Neuron (in vitro differentiated cells): Measurements from ENCODE around the gene MYO16.

Source experiments
- H2AFZ ChIP-seq: one replicate; pipeline ENCODE4 v1.6.1; 2013; ENCODE audit warnings: low read depth, mild to moderate bottlenecking, inconsistent platforms, low read length, moderate library complexity
- H3K27me3 ChIP-seq: one replicate; pipeline ENCODE4 v1.6.1; 2013; ENCODE audit warnings: low read length; ENCODE audit not compliant: insufficient read depth
- H3K36me3 ChIP-seq: one replicate; pipeline ENCODE4 v1.6.1; 2013; ENCODE audit warnings: low read length; ENCODE audit not compliant: insufficient read depth
- H3K4me1 ChIP-seq: one replicate; pipeline ENCODE4 v1.6.1; 2013; ENCODE audit warnings: low read length; ENCODE audit not compliant: insufficient read depth
- H3K4me3 ChIP-seq: 2 replicates; pipeline ENCODE4 v1.5.1; 2013; ENCODE audit warnings: mild to moderate bottlenecking, low read length, moderate library complexity
- H3K9me3 ChIP-seq: one replicate; pipeline ENCODE4 v1.6.1; 2013; ENCODE audit warnings: low read length

MYO16 gene

DNA sequence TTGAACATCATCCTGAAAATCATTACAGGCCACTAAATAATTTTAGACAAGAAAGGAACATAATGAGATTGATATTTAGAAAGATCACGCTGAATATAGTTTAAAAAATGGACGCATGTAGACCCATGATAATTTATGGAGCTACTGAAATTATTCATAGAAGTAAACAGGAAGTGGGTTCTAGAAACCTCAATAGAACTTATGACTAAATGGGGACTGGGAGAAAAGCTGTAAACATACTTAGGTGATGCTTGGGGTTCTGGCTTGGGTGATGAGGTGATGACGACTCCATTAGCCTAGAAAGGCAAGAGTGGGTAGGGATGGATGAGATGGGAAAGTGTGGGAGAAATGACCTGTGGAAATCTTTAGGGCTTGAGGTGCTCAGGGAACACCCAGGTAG lies 484.0 kb downstream of the MYO16 start:
- Histone ChIP-seq H2AFZ (no peak overlapping the region), H3K4me1 (peaks cover 7% of the 10 kb centered on the region), H3K4me3 (no peak overlapping the region), H3K27me3 (no peaks in the 10 kb centered on the region), H3K9me3 (no peaks in the 10 kb centered on the region), H3K36me3 (no peaks in the 10 kb centered on the region)

DNA sequence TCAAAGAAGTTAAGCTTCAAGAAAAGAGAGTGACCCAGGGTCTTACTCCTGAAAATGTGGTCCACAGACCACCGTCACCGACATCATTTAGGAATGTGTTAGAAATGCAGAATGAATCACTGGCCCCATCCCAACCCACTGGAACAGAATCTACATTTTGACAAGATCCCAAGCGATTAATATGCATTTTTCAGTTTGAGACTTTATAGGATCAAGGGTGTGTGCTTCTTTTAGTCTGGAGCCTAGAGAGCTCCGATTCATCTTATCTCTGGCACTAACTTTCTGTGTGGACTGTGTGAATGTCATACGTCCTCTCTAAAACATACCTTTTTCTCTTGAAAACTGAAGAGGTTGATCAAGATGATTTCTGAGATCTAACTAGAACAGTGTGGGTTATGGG lies 484.8 kb downstream of the MYO16 start:
- no peaks in the 10 kb centered on the region for H3K36me3 ChIP-seq
- H3K27me3 ChIP-seq = no peaks in the 10 kb centered on the region
- no peak overlapping the region for H2AFZ ChIP-seq
- H3K4me1 ChIP-seq = peaks cover 7% of the 10 kb centered on the region
- H3K4me3 ChIP-seq = no peak overlapping the region
- no peaks in the 10 kb centered on the region for H3K9me3 ChIP-seq

DNA sequence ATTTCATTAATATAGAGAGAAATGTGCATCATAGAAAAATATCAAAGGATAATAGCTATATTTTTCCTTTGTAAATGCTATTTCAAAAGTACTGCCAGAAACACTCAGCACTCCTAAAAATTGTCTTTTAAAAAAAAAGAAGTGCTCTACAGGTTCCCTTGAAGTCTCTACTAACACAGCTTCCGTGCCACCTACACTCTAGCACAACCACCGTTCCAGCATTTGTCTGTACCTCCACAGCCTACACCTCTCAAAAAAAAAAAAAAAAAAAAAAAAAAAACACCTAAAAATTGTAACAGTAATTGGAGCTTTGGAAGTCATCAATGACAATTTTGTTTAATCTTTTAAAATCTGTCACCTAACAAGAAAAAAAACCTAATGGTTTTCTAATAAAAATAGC lies 485.6 kb downstream of the MYO16 start:
- Histone ChIP-seq H3K4me1 (peaks cover 1% of the 10 kb centered on the region), H3K36me3 (no peaks in the 10 kb centered on the region), H3K4me3 (no peak overlapping the region), H2AFZ (no peak overlapping the region), H3K27me3 (no peaks in the 10 kb centered on the region), H3K9me3 (no peaks in the 10 kb centered on the region)

DNA sequence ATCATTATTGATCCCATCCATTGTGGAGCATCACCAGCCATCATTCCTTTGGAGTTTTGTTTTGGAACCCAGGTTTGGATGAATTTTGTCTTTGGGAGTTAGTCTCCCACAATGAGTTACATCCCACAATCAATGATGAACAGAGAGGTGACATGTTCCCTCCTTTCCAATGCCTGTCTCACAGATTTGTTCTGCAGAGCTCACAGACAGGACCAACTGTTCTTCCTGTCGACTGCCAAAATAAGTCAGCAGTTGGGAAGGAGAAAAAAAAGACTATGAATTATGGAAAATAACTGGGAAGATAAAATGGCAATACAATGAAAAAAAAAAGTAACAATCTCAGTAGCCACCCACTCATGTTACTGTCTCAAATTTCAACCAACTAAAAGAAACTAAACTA lies 489.1 kb downstream of the MYO16 start:
- no peaks in the 10 kb centered on the region for H3K36me3 ChIP-seq
- H3K4me3 ChIP-seq = no peak overlapping the region

DNA sequence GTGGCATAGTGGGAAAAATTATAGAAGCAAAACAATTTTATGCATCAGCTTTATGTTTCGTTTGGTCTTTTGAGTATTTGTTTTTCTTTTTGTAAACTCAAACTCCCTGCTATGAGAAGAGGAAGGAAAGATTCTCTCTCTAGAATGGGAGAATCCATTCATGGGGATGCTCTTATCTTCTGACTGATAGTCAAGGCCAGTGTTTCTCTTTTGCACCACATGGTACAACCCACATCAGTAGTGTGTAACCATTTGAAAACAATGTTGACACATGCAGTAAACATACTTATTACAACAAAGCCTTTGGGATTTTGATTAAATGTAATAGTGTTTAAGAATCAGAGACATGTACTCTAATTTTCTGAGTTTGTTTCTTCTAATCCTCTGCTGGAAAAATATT lies 490.5 kb downstream of the MYO16 start:
- no peaks in the 10 kb centered on the region for H3K36me3 ChIP-seq
- H3K27me3 ChIP-seq = no peaks in the 10 kb centered on the region
- H2AFZ ChIP-seq = no peak overlapping the region
- H3K4me3 ChIP-seq = no peak overlapping the region
- no peaks in the 10 kb centered on the region for H3K9me3 ChIP-seq
- H3K4me1 ChIP-seq = peaks cover 5% of the 10 kb centered on the region

More for the DNA sequence above, 489.1 kb downstream of the MYO16 start:
- Histone ChIP-seq H3K4me1 (peaks cover 4% of the 10 kb centered on the region), H2AFZ (no peak overlapping the region), H3K9me3 (no peaks in the 10 kb centered on the region), H3K27me3 (no peaks in the 10 kb centered on the region)

DNA sequence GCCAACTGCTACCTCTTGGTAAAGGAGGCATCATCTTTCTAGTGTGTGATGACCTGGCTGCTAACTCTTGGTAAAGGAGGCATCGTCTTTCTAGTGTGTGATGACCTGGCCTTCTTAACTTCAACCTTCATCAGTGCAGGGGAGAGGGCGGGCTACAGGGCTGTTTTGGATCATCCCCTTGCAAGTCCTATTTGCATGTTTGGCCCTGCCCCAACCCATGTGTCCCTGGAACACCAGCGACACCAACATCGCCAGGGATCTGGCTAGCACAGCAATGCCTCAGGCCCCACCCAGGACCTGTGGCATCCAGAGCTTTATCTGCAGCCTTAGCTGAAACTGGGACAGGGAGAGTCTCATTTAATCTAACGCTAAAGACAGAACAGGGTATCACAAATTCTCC lies 492.4 kb downstream of the MYO16 start:
- Histone ChIP-seq H3K36me3 (no peaks in the 10 kb centered on the region), H3K9me3 (no peaks in the 10 kb centered on the region), H2AFZ (no peak overlapping the region), H3K4me3 (no peak overlapping the region), H3K27me3 (no peaks in the 10 kb centered on the region), H3K4me1 (peaks cover 12% of the 10 kb centered on the region)

DNA sequence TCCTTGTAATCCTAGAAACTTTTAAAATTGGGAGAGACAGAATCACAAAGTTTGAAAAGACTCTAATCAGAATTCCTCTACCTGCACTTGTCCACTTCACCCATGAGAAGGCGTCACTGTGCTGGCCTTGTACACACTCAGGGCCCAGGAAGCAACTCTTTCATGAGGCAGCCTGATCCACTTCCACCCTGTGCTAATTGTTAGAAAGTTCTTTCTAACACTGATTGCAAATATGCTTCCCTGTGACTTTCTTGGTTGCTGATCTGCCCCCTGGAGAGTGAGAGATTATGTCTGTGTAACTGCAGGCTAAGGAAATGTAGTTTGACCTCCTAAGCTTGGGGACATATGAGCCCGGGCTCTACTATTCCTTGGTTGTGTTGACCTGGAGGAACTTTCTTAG lies 494.6 kb downstream of the MYO16 start:
- no peak overlapping the region for H3K4me3 ChIP-seq
- H3K27me3 ChIP-seq = no peaks in the 10 kb centered on the region
- H2AFZ ChIP-seq = no peak overlapping the region
- H3K9me3 ChIP-seq = no peaks in the 10 kb centered on the region
- no peaks in the 10 kb centered on the region for H3K36me3 ChIP-seq
- peaks cover 17% of the 10 kb centered on the region for H3K4me1 ChIP-seq

DNA sequence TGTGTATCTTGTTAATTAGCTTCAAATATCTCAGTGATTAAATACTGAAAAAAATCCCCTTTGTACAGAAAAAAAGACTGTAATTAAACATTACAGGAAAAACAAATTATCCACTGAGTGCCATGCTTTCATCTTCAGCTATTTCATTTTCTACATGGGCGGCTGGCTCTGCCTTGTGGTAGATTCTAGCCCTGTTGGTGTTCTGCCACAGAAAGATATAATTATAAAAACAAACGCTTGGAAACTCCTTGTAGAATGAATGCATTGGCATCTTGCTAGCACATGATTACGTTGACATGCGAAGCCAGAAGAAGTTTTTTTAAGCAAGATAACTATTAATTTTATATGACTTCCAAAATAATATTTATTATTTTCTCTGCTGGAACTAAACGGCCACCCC lies 496.8 kb downstream of the MYO16 start:
- Histone ChIP-seq H3K9me3 (no peaks in the 10 kb centered on the region), H3K36me3 (no peaks in the 10 kb centered on the region), H3K4me3 (no peak overlapping the region), H3K27me3 (no peaks in the 10 kb centered on the region), H2AFZ (no peak overlapping the region), H3K4me1 (peaks cover 21% of the 10 kb centered on the region)

DNA sequence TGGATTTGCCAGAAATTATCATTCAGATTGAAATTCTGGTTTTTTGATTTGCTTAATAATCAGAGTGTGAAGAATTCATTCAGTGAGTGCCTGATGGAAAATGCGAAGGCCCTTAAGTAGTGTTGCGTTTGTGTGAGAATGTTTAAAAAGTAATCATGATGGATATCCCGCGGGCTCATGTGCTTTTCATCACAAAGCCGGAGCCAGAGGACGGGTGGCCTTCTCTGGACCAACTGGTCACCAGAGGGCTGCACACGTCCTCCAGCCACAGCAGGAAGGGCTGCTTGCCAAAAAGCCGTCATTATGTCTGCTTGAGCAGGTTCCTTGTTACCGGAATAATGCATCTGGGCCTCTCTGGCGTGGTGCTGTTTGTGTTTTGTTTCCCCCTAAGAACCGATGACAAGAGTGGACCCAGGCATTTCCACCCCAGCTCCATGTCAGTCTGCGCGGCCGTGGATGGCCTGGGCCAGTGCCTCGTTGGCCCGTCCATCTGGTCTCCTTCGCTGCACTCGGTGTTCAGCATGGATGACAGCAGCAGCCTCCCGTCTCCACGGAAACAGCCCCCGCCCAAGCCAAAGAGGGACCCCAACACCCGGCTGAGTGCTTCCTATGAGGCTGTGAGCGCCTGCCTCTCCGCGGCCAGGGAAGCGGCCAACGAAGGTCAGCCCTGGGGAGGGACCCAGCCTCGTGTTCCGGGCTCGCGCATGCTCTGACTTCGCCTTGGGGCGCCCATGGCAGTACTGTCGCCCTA lies 497.7 kb downstream of the MYO16 start:
- H2AFZ ChIP-seq = no peak overlapping the region
- no peaks in the 10 kb centered on the region for H3K36me3 ChIP-seq
- peaks cover 21% of the 10 kb centered on the region for H3K4me1 ChIP-seq
- no peak overlapping the region for H3K4me3 ChIP-seq
- H3K27me3 ChIP-seq = no peaks in the 10 kb centered on the region
- no peaks in the 10 kb centered on the region for H3K9me3 ChIP-seq

DNA sequence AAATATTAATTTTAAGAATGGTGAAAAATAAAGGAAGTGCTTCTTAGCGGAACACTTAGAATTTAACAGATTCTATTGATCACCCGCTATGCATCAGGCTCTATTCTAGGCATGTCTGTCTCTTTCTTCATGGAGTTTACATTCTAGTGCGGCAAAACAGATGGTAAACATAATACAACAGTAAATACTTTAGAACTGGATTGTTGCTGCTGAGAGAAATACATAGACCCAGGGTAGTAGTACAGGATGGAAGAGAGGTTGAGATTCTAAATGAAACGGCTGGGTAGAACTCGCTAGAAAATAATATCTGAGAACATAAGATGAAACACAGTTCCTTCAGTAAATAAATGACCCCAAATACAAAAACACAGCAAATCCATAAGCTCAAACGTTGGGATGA lies 498.7 kb downstream of the MYO16 start:
- Histone ChIP-seq H3K27me3 (no peaks in the 10 kb centered on the region), H3K4me3 (no peak overlapping the region), H3K9me3 (no peaks in the 10 kb centered on the region), H3K36me3 (no peaks in the 10 kb centered on the region), H2AFZ (no peak overlapping the region), H3K4me1 (peaks cover 19% of the 10 kb centered on the region)

DNA sequence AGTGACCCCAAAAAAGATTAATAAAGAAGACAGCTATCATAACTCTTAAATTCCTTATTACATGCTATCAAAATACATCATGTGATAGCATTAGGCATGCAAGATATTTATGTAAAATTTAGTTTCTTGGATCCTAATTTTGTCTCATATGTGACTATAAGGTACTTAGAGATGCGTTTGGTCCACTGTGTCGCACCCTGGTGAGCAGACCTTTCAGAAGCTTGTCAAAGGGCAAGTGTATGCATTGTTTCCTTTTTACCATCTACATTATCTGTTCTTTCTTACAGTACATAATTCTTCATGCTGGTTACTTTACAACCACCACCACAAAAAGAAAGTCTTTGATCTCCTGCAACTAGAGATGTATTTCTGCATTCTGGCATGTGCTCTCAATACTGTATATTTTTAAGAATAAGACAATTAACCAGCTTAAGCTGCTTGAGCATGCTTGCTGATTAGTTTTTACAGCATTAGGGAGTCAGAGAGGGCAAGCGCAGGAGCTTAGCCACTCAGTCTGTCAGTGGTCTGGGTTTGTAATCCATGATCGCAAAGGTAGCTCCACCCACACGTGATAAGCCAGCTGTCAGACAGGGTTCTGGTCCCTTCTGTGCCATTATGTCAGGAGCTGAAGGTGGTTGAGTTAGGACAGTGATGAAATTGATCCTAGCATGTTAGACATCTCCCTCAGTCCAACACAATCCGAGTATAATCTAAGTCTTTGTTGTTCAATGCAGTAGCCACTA lies 500.9 kb downstream of the MYO16 start:
- no peaks in the 10 kb centered on the region for H3K36me3 ChIP-seq
- no peak overlapping the region for H2AFZ ChIP-seq
- no peak overlapping the region for H3K4me3 ChIP-seq
- peaks cover 13% of the 10 kb centered on the region for H3K4me1 ChIP-seq
- H3K27me3 ChIP-seq = no peaks in the 10 kb centered on the region
- no peaks in the 10 kb centered on the region for H3K9me3 ChIP-seq

DNA sequence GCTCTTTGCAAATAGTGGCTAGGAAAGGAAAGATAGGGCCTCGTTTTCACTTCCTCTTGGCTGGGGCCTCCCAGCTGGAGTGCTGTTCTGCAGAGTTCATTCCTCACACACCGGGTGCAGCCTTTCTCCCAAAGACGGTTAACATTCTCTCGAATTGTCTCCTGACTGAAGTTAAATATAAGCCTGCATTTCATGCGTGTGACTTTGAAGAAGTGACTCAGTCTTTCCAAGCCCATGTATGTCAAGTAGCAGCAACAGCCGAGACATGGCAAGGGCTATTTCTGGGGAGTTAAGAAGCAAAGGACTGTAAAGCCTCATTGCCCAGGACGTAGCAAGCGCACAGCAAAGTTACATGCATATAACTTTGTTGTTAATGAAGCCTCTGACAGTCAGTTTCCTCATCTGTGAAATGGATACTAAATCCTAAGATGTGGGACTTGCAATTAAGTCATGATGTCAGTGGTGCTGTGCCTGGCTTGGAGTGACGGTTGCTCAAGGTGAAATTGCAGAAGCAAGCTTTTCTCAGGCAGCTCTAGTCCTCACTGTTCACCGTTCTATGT lies 502.4 kb downstream of the MYO16 start:
- H3K4me1 ChIP-seq = peaks cover 10% of the 10 kb centered on the region
- H3K9me3 ChIP-seq = no peaks in the 10 kb centered on the region
- no peak overlapping the region for H3K4me3 ChIP-seq
- H2AFZ ChIP-seq = no peak overlapping the region
- no peaks in the 10 kb centered on the region for H3K36me3 ChIP-seq
- H3K27me3 ChIP-seq = no peaks in the 10 kb centered on the region

DNA sequence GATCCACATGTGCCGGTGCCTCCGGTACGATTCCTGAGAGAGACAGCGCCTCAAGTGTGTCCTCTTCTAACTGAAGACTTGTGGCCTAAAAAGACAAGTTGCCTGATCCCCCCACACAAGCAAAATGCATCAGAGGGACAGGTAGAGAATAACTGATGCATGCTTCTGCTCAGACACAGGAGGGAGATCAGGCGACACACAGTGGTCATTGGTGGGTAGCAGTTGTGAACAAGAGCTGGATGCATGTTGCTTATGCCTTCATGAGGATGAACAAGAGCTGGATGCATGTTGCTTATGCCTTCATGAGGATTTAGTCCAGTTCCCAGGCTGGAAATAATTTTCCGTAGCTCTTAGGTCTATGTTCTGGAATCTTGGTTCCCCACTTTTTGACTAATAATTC lies 505.6 kb downstream of the MYO16 start:
- no peak overlapping the region for H3K4me3 ChIP-seq
- H3K9me3 ChIP-seq = no peaks in the 10 kb centered on the region
- peaks cover 4% of the 10 kb centered on the region for H3K4me1 ChIP-seq
- no peak overlapping the region for H2AFZ ChIP-seq
- no peaks in the 10 kb centered on the region for H3K36me3 ChIP-seq
- no peaks in the 10 kb centered on the region for H3K27me3 ChIP-seq
